GM18498 (cell line): Measurements from ENCODE around the gene FGG.

Experiments
- ATAC-seq: cut with Tn5 transposase; IDR thresholded peaks from one replicate; pipeline ENCODE4 v1.9.1; 2021; ENCODE audit warnings: mild to moderate bottlenecking, moderate library complexity; ENCODE audit not compliant: unreplicated experiment

Gene FGG

GRCh38 chr4:154588198-154588597 lies 24.3 kb downstream of the FGG start:
- no peak for ATAC-seq

GRCh38 chr4:154586296-154587033 lies 26.0 kb downstream of the FGG start:
- ATAC-seq, result no peak

GRCh38 chr4:154585369-154586018 lies 27.0 kb downstream of the FGG start:
- no peak for ATAC-seq

GRCh38 chr4:154584259-154584658 lies 28.2 kb downstream of the FGG start:
- no peak for ATAC-seq

GRCh38 chr4:154583677-154584076 lies 28.8 kb downstream of the FGG start:
- no peak for ATAC-seq

GRCh38 chr4:154583230-154583629 lies 29.2 kb downstream of the FGG start:
- no peak for ATAC-seq

- no peak for ATAC-seq
Observed at GRCh38 chr4:154582723-154583122, 29.7 kb downstream of the FGG start.

- ATAC-seq, result no peak
Observed at GRCh38 chr4:154579927-154580326, 32.5 kb downstream of the FGG start.

- ATAC-seq, result no peak
Observed at GRCh38 chr4:154578919-154579318, 33.5 kb downstream of the FGG start.

GRCh38 chr4:154577324-154577723 lies 35.1 kb downstream of the FGG start:
- no peak for ATAC-seq

GRCh38 chr4:154574311-154574710 lies 38.1 kb downstream of the FGG start:
- ATAC-seq, result no peak

GRCh38 chr4:154573190-154573870 lies 39.1 kb downstream of the FGG start:
- no peak for ATAC-seq

- ATAC-seq, result no peak
Observed at GRCh38 chr4:154569584-154569983, 42.9 kb downstream of the FGG start.

GRCh38 chr4:154569028-154569427 lies 43.4 kb downstream of the FGG start:
- no peak for ATAC-seq

- no peak for ATAC-seq
Observed at GRCh38 chr4:154566639-154567204, 45.7 kb downstream of the FGG start.

- no peak for ATAC-seq
Observed at GRCh38 chr4:154565704-154566103, 46.8 kb downstream of the FGG start.

- ATAC-seq, result no peak
Observed at GRCh38 chr4:154564311-154564710, 48.1 kb downstream of the FGG start.

- ATAC-seq, result no peak
Observed at GRCh38 chr4:154562697-154563254, 49.7 kb downstream of the FGG start, which contains the start of gene FGB. TSS of gene FGB (plus strand) at chr4:154563011. CDS start at chr4:154563019, 8 bp downstream.

GRCh38 chr4:154560824-154561231 lies 51.6 kb downstream of the FGG start:
- ATAC-seq, result no peak

- ATAC-seq, result no peak
Observed at GRCh38 chr4:154560419-154560801, 52.0 kb downstream of the FGG start.
